Activated T-cell treated with anti-CD3 and anti-CD28 coated beads, Interleukin-2, amount 50 U/mL, for 72 hours (primary cell): ENCODE measurements around the gene FCHO1. TPM values are rescaled to one million over a fixed set of nuclear protein-coding genes. Genes with fewer than 3 reads are reported as not detected.

Experiments
- ATAC-seq, 2 donors: fragments of 150-1000 bp; cut with Tn5 transposase; replicated peaks in 1 of 2; 2 replicates each; pipeline ENCODE4 v1.10.0; 2021; ENCODE audit warnings: moderate library complexity in 2 of 2, mild to moderate bottlenecking in 1 of 2
- DNase-seq, 2 donors: peaks; one replicate each; pipeline ENCODE4 v3.0.0; 2021 to 2022; ENCODE audit warnings: mixed read lengths in 1 of 2
- H3K27ac Mint-ChIP-seq: one replicate; pipeline ENCODE4 v1.8.0; 2022; ENCODE audit warnings: mild to moderate bottlenecking, moderate library complexity, mixed read lengths
- H3K27me3 Mint-ChIP-seq: one replicate; pipeline ENCODE4 v1.8.0; 2022; ENCODE audit warnings: low read depth, mixed read lengths
- H3K36me3 Mint-ChIP-seq, 2 donors: one replicate each; pipeline ENCODE4 v1.8.0; 2022; ENCODE audit warnings: mixed read lengths in 2 of 2, mild to moderate bottlenecking in 1 of 2; ENCODE audit not compliant: insufficient read depth in 2 of 2
- H3K4me1 Mint-ChIP-seq: one replicate; pipeline ENCODE4 v1.8.0; 2022; ENCODE audit warnings: low read depth, mixed read lengths
- H3K4me3 Mint-ChIP-seq, 2 donors: one replicate each; pipeline ENCODE4 v1.8.0; 2022; ENCODE audit warnings: mild to moderate bottlenecking in 2 of 2, mixed read lengths in 2 of 2, moderate library complexity in 2 of 2
- H3K9me3 Mint-ChIP-seq, 2 donors: one replicate each; pipeline ENCODE4 v1.8.0; 2022; ENCODE audit warnings: mixed read lengths in 2 of 2
- total RNA-seq, 2 donors: library from RNA; stranded (reverse); gene quantifications; one replicate each; pipeline ENCODE4 v1.2.3, GENCODE V29; 2022

Gene FCHO1, protein sequence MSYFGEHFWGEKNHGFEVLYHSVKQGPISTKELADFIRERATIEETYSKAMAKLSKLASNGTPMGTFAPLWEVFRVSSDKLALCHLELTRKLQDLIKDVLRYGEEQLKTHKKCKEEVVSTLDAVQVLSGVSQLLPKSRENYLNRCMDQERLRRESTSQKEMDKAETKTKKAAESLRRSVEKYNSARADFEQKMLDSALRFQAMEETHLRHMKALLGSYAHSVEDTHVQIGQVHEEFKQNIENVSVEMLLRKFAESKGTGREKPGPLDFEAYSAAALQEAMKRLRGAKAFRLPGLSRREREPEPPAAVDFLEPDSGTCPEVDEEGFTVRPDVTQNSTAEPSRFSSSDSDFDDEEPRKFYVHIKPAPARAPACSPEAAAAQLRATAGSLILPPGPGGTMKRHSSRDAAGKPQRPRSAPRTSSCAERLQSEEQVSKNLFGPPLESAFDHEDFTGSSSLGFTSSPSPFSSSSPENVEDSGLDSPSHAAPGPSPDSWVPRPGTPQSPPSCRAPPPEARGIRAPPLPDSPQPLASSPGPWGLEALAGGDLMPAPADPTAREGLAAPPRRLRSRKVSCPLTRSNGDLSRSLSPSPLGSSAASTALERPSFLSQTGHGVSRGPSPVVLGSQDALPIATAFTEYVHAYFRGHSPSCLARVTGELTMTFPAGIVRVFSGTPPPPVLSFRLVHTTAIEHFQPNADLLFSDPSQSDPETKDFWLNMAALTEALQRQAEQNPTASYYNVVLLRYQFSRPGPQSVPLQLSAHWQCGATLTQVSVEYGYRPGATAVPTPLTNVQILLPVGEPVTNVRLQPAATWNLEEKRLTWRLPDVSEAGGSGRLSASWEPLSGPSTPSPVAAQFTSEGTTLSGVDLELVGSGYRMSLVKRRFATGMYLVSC
- 10 to 100 TPM; 70.8 to 93.9 TPM for total RNA-seq

GRCh38 chr19:17751103-17751911 is at the start of gene FCHO1:
Gene FCHO1, plus strand, starts transcription at chr19:17751477. Its CDS starts 3,688 bp downstream, at chr19:17755165.
- peaks cover 3 to 9% of the 10 kb centered on the region in 2 donors for H3K36me3 Mint-ChIP-seq
- peak within 1 kb of the TSS; percentile 98 for H3K27ac Mint-ChIP-seq
- peak within 1 kb of the TSS; percentile 97 to 99 for H3K4me3 Mint-ChIP-seq
- ATAC-seq (peak; percentile 74 to 80), DNase-seq (peak; percentile 88 to 92)
- no peaks in the 10 kb centered on the region for H3K9me3 Mint-ChIP-seq
- no peaks in the 10 kb centered on the region for H3K27me3 Mint-ChIP-seq
- peaks cover 74% of the 10 kb centered on the region for H3K4me1 Mint-ChIP-seq

DNA sequence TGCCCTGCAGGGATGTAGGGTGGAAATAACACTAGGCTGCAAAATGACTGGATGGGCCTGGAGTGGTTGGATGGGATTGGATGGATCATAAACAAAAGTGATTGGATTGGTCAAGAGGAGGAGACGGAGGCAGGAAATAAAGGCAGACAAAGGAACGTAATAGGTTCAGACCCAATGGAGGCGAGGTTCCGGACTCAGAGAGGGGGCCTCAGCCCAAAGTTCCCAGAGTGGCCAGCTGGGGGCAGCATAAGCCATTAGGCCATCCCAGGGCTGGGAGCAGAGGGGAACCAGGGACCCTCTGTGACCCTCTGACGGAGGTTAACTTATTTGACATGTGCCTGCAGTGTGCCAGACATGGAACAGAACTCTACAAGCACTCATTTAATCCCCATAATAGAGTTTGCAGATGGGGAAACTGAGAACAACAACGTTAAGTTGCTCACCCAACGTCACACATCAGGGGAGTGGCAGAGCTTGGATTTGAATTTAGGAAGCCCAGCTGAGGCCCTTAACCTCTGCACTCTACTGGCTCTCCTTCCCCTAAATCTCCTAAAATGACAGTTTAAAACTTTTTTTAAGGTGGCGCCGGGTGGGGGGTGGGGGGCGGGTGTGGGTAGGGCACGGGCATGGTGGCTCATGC is 47.3 kb upstream of the FCHO1 start:
- Mint-ChIP-seq H3K27me3 (peaks cover 5% of the 10 kb centered on the region), H3K27ac (no peak overlapping the region), H3K9me3 (no peaks in the 10 kb centered on the region), H3K4me1 (no peaks in the 10 kb centered on the region), H3K4me3 (no peak overlapping the region), H3K36me3 (no peaks in the 10 kb centered on the region)
- DNase-seq, result peak; percentile 79 to 80
- peak; percentile 88 to 90 for ATAC-seq

GRCh38 chr19:17706750-17707181 is 44.5 kb upstream of the FCHO1 start:
- Mint-ChIP-seq H3K27me3 (no peaks in the 10 kb centered on the region), H3K36me3 (no peaks in the 10 kb centered on the region), H3K4me3 (no peak overlapping the region), H3K27ac (no peak overlapping the region), H3K4me1 (no peaks in the 10 kb centered on the region), H3K9me3 (no peaks in the 10 kb centered on the region)
- no peak for ATAC-seq
- no peak for DNase-seq

GRCh38 chr19:17711851-17712250 is 39.4 kb upstream of the FCHO1 start:
- DNase-seq (no peak), ATAC-seq (no peak)
- Mint-ChIP-seq H3K9me3 (no peaks in the 10 kb centered on the region), H3K4me1 (no peaks in the 10 kb centered on the region), H3K4me3 (no peak overlapping the region), H3K27ac (no peak overlapping the region), H3K36me3 (no peaks in the 10 kb centered on the region), H3K27me3 (no peaks in the 10 kb centered on the region)

DNA sequence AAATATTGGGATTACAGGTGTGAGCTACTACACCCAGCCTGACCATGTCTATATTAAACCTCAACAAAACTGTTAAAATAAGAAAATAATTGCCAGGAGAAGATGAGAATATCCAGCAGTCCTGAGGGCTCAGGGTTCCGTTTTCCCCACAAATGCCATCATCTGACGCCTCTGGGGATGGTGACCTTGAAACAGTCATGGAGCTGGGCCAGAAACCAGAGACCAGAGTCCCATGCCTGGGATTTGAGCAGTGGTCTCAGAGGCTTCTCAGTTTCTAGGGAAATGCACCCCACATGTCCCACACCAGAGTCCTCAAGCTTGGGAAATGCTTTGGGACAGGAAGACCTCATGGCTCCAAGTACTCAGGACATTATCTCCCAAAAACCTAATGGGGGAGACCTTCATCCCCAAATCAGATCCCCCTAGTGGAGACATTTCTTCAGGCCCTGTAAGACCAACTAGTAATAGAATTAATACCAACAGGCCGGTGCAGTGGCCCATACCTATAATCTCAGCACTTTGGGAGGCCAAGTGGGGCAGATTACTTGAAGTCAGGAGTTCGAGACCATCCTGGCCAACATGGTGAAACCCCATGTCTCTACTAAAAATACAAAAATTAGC is 34.9 kb upstream of the FCHO1 start:
- Mint-ChIP-seq H3K4me3 (no peak overlapping the region), H3K9me3 (no peaks in the 10 kb centered on the region), H3K4me1 (peaks cover 31% of the 10 kb centered on the region), H3K27ac (no peak overlapping the region), H3K27me3 (peaks cover 8% of the 10 kb centered on the region), H3K36me3 (peaks cover 1 to 6% of the 10 kb centered on the region in 2 donors)
- ATAC-seq, result no peak
- DNase-seq, result no peak

DNA sequence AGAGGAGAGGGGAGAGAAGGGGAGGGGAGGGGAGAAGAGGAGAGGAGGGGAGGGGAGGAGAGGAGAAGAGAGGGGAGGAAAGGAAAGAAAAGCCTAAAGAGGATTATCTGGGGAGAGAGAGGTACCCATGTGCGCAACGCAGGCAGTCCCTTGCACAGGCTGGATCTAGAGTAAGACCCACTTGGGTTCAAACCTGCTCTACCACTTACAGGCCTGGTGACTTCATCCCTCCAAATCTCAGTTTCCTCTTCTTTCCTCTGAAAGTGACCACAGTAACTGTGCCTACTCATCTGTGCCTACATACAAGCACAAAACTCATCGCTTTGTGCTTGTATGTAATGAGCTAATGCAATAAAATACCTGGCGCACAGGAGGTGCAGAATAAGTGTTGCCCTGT is 32.7 kb upstream of the FCHO1 start:
- Mint-ChIP-seq H3K36me3 (peaks cover 1 to 6% of the 10 kb centered on the region in 2 donors), H3K27me3 (peaks cover 8% of the 10 kb centered on the region), H3K9me3 (no peaks in the 10 kb centered on the region), H3K4me1 (peaks cover 42% of the 10 kb centered on the region), H3K27ac (peak overlapping the region; percentile 91), H3K4me3 (peak overlapping the region; percentile 80 to 90)
- DNase-seq, result peak; percentile 19 to 31
- ATAC-seq, result peak; percentile 76 to 80

DNA sequence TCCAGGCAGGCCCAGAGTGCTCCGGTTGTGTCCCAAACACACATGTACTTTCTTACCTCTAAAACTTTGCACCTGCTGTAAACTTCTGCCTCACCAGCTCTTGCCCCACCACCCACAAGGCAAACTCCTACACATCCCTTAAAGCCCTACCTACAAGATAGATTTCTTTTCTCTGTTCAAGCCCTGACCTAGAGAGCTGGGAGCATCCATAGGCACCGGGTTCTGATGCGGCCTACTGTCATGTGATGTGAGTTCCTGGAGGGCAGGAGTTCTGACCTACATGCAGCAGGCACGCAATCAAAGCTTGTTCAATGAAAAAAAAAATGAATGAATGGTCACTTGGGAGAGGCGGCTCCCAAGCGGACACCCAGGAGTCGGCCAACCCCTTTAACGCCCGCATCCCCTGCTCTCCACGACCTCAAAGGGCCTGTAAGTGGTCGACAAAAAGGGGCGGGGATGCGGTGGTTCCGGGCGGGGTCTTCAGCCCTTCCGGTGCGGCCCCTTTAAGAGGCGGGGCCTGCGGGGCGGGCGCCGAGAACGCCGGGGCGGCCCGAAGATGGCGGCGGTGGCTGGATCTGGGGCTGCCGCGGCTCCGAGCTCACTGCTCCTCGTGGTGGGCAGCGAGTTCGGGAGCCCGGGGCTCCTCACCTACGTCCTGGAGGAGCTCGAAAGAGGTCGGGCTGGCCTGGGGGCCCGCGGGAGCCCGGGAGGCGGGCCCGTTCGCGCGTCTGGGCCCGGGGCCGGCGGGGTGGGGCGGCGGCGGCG is 32.1 kb upstream of the FCHO1 start, which contains the start of gene MAP1S:
Gene MAP1S, plus strand, starts transcription at position 534 of the 765 bp plus-strand sequence. Its CDS starts 23 bp downstream, at position 557.
- Mint-ChIP-seq H3K27ac (peak within 1 kb of the TSS; percentile 91), H3K9me3 (no peaks in the 10 kb centered on the region), H3K4me1 (peaks cover 42% of the 10 kb centered on the region), H3K4me3 (peak within 1 kb of the TSS; percentile 90 to 98), H3K27me3 (peaks cover 8% of the 10 kb centered on the region), H3K36me3 (peaks cover 1 to 6% of the 10 kb centered on the region in 2 donors)
- DNase-seq (peak; percentile 74 to 81), ATAC-seq (peak; percentile 82 to 83)

GRCh38 chr19:17719730-17720400 is 31.4 kb upstream of the FCHO1 start:
- peak; percentile 53 to 56 for ATAC-seq
- Mint-ChIP-seq H3K4me1 (peaks cover 42% of the 10 kb centered on the region), H3K4me3 (peak overlapping the region; percentile 90 to 98), H3K36me3 (peaks cover 1 to 8% of the 10 kb centered on the region in 2 donors), H3K27ac (peak overlapping the region; percentile 74), H3K27me3 (peaks cover 8% of the 10 kb centered on the region), H3K9me3 (no peaks in the 10 kb centered on the region)
- peak; percentile 40 to 41 for DNase-seq

DNA sequence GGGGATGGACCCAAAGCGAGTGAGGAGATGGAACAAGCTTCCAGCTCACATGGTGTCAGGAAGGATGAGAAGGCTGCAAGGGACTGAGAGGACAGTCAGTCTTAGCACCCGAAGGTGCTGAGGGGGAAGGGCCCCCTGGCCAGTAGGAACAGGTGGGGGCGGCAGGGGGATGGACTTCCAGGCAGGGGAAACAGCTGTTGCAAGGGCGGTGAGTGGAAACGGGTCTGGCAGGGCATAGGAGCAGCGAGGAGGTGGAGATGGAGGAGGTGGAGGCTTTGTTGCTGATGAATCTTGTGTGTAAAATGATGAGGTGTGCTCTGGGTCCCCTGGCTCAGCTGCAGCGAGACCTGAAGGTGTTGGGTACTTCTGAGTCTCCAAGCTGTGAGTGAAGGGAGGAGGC is 30.8 kb upstream of the FCHO1 start:
- Mint-ChIP-seq H3K4me3 (peak overlapping the region; percentile 90 to 98), H3K9me3 (no peaks in the 10 kb centered on the region), H3K27me3 (peaks cover 8% of the 10 kb centered on the region), H3K36me3 (peaks cover 1 to 13% of the 10 kb centered on the region in 2 donors), H3K27ac (peak overlapping the region; percentile 74), H3K4me1 (peaks cover 42% of the 10 kb centered on the region)
- ATAC-seq (no peak), DNase-seq (no peak)

- Mint-ChIP-seq H3K36me3 (peaks cover 1 to 13% of the 10 kb centered on the region in 2 donors), H3K4me1 (peaks cover 42% of the 10 kb centered on the region), H3K4me3 (peak overlapping the region; percentile 90 to 98), H3K27me3 (peaks cover 8% of the 10 kb centered on the region), H3K27ac (peak overlapping the region; percentile 7), H3K9me3 (no peaks in the 10 kb centered on the region)
- ATAC-seq, result no peak
- DNase-seq, result no peak
These were observed 30.1 kb upstream of the FCHO1 start for GRCh38 chr19:17721111-17721628.
